Ovary (tissue), 9 donors: ENCODE results near the gene ABL2. TPM values are rescaled to one million over a fixed set of nuclear protein-coding genes. Genes with fewer than 3 reads are reported as not detected.

Source experiments
- DNase-seq, 5 donors: peaks; one replicate each; pipeline ENCODE4 v3.0.0-alpha.2; 2019 to 2020
- H3K27ac ChIP-seq, 2 donors: fragments of 200-600 bp; one replicate each; pipeline versions ENCODE4 v1.5.1 to v1.8.0; 2019 to 2022
- H3K27me3 ChIP-seq: fragments of 200-600 bp; one replicate; pipeline ENCODE4 v1.8.0; 2022
- H3K36me3 ChIP-seq: fragments of 200-600 bp; sonication (generic); one replicate; pipeline ENCODE4 v1.5.1; 2019
- H3K4me1 ChIP-seq: one replicate; pipeline ENCODE4 v1.8.1; 2013; ENCODE audit warnings: mild to moderate bottlenecking, moderate library complexity; ENCODE audit not compliant: insufficient read depth
- H3K4me3 ChIP-seq: fragments of 200-600 bp; sonication (generic); one replicate; pipeline ENCODE4 v1.5.1; 2017
- H3K9me3 ChIP-seq, 2 donors: fragments of 200-600 bp in 1 of 2; sonication (generic) in 1 of 2; one replicate each; pipeline versions ENCODE4 v1.5.1 to v1.8.1; 2013 to 2019; ENCODE audit warnings: mild to moderate bottlenecking in 1 of 2, moderate library complexity in 1 of 2
- EP300 ChIP-seq: sonication (generic); formaldehyde crosslinking; IDR thresholded peaks from one replicate; pipeline ENCODE4 v1.6.1; 2017; ENCODE audit warnings: antibody characterized with exemption
- POLR2A ChIP-seq: fragments of 450-650 bp; IDR thresholded peaks from one replicate; pipeline ENCODE4 v1.6.1; 2017; ENCODE audit warnings: antibody characterized with exemption, mild to moderate bottlenecking, moderate library complexity
- WGBS, 3 donors: extraction: QIAGEN DNeasy Blood & Tissue Kit in 1 of 3; methylation state at CpG; one replicate each; pipeline versions ENCODE4 v1.1.5 to v1.1.7; 2013 to 2017; 5-methylcytosine and 5-hydroxymethylcytosine counted together
- intact Hi-C, 4 donors: fragments of 100-400 bp; cut with DNase I; formaldehyde crosslinking; loops; one replicate each; pipeline versions ENCODE4 v1.11.0 to v1.15.1; 2022 to 2023
- polyA plus RNA-seq, 2 donors: library from polyadenylated mRNA; stranded (reverse); fragments of 200-250 nt in 1 of 2; fragments of 350-450 nt in 1 of 2; fragmentation: Illumina TruSeq in 1 of 2; extraction: RNeasy Lipid Tissue Mini Kit (QIAGEN cat#74804) in 1 of 2; gene quantifications; one replicate each; pipeline ENCODE4 v1.2.3, GENCODE V29; 2013 to 2014
- total RNA-seq, 7 donors: library from RNA; depleted of rRNA in 2 of 7; stranded (reverse); fragments of >200 nt in 2 of 7; fragmentation: NEBNext Ultra II Directional in 3 of 7; extraction: Animal tissue kit (Norgen Biotek cat#: 25700) in 3 of 7; gene quantifications; one replicate each; pipeline versions ENCODE4 v1.1.0 to v1.2.4, GENCODE V29; 2016 to 2023
- TF ChIP-seq, protein P1 (sequence below), 3 donors: fragments of 450-650 bp in 2 of 3; fragments of 200-600 bp in 1 of 3; IDR thresholded peaks; one replicate each; pipeline versions ENCODE4 v1.5.1 to v1.8.0; 2016 to 2022; ENCODE audit warnings: antibody characterized with exemption in 3 of 3, mild to moderate bottlenecking in 1 of 3
- donor health status: DM: no; HTN: no; CAD: no; lungs with moderate emphysema.
- donor health status: DM: no; HTN: no; CAD: no.
- donor health status: Bipolar disorder and iron deficiency.
- donor health status: DM: yes; HTN: yes; CAD: no.
- donor health status: DM: no; HTN: no; CAD: no.
- donor health status: DM: yes; HTN: yes; CAD: no.

Gene ABL2
- total and polyA plus RNA-seq, 9 donors = 4.1 to 22.7 (median 14.6) TPM

DNA sequence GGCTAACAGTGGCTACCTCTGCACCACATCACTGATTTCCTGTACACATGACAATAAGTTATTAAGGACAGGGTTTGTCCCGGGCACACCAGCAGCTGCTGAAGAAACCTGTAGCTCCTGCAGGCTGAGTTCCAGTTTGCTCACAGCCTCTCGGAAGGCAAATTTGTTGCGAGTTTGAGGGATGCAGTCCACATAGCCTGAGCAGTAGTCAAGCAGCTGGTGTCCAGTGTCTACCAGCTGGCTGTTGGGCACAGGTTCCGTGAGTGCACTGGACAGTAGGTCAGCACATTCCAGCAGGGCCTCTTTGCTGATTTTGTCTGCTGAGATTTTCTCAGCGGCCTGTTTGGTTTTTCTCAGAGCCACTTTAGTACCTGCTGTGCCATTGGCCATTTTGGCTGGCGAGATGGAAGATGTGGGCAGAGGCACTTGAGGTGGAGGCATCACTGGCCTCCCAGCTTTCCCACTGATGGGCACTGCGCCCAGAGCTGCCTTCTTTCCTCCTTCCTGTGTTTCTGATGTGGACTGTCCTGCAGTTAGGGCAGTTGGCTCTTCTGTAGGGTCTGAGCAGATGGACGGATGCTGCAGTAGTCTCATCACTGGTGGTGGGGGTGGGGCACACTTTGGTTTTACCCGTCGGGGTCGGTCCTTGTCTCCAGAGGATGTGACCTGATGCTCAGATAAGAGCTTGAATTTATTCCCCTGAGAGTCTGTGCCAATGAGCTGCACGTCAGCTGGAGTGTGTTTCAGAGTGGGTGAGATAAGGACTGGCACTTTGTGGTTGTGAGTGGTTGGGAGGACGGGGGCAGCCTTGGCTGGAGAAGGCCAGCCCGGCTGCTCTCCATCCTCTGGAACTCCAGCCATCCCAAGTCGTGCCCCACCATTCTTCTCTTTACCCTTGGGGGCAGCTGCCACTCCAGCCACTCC is 121.5 kb downstream of the ABL2 start:
- no peak overlapping the region for H3K4me3 ChIP-seq
- no peaks in the 10 kb centered on the region for H3K4me1 ChIP-seq
- no peak for TF ChIP-seq EP300
- no peak for TF ChIP-seq POLR2A
- TF ChIP-seq, protein P1, sequence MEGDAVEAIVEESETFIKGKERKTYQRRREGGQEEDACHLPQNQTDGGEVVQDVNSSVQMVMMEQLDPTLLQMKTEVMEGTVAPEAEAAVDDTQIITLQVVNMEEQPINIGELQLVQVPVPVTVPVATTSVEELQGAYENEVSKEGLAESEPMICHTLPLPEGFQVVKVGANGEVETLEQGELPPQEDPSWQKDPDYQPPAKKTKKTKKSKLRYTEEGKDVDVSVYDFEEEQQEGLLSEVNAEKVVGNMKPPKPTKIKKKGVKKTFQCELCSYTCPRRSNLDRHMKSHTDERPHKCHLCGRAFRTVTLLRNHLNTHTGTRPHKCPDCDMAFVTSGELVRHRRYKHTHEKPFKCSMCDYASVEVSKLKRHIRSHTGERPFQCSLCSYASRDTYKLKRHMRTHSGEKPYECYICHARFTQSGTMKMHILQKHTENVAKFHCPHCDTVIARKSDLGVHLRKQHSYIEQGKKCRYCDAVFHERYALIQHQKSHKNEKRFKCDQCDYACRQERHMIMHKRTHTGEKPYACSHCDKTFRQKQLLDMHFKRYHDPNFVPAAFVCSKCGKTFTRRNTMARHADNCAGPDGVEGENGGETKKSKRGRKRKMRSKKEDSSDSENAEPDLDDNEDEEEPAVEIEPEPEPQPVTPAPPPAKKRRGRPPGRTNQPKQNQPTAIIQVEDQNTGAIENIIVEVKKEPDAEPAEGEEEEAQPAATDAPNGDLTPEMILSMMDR (IDR thresholded peaks at IDR 0.05) = no peak
- no peak overlapping the region for H3K27ac ChIP-seq
- 82 to 88% (median 83%) methylated on average over 15 of the region's 15 CpGs for WGBS, 3 donors
- DNase-seq = no peak
- H3K9me3 ChIP-seq = no peaks in the 10 kb centered on the region
- H3K36me3 ChIP-seq = no peaks in the 10 kb centered on the region
- no peaks in the 10 kb centered on the region for H3K27me3 ChIP-seq
- intact Hi-C loops = no loop called here

DNA sequence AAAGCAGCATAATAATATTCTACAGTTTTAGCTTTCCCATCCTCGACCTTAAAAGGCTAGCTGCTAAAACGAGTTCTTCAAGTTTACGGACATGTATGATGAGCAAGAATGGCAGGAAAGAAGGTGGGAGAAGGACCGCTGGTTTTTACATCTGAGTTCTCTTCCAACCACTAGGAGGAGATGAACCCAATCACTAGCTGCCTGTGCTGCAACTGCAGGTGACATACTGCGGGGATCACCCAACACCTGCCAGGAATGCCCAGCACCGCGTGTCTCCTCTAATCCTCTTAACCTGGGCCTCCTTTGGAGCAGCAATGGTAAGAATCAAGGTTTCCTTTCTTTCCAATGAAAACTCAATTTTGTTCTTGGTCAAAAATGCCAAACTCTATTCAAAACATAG is 124.1 kb downstream of the ABL2 start:
- Histone ChIP-seq H3K27ac (no peak overlapping the region), H3K27me3 (no peaks in the 10 kb centered on the region), H3K4me3 (no peak overlapping the region), H3K4me1 (no peaks in the 10 kb centered on the region), H3K36me3 (no peaks in the 10 kb centered on the region), H3K9me3 (no peaks in the 10 kb centered on the region)
- no peak for DNase-seq
- 74 to 80% (median 76%) methylated on average over 7 of the region's 7 CpGs for WGBS, 3 donors
- TF ChIP-seq EP300 = no peak
- no peak for TF ChIP-seq POLR2A
- TF ChIP-seq, protein P1 (IDR thresholded peaks at IDR 0.05) = no peak
- intact Hi-C loops = no loop called here

- intact Hi-C loops = no loop called here
- Histone ChIP-seq H3K9me3 (no peaks in the 10 kb centered on the region), H3K27me3 (no peaks in the 10 kb centered on the region), H3K4me3 (no peak overlapping the region), H3K27ac (no peak overlapping the region), H3K4me1 (no peaks in the 10 kb centered on the region), H3K36me3 (no peaks in the 10 kb centered on the region)
- WGBS, 3 donors = 92 to 97% (median 96%) methylated on average over 3 of the region's 3 CpGs
- TF ChIP-seq POLR2A = no peak
- TF ChIP-seq, protein P1 (IDR thresholded peaks at IDR 0.05) = no peak
- no peak for TF ChIP-seq EP300
- no peak for DNase-seq
Measured at GRCh38 chr1:179104611-179105250, 124.7 kb downstream of the ABL2 start.

- H3K9me3 ChIP-seq = no peaks in the 10 kb centered on the region
- H3K27me3 ChIP-seq = no peaks in the 10 kb centered on the region
- WGBS, 3 donors = 94 to 97% (median 95%) methylated on average over 1 of the region's 1 CpG
- no peak for DNase-seq
- no peak overlapping the region for H3K4me3 ChIP-seq
- intact Hi-C loops = no loop called here
- no peaks in the 10 kb centered on the region for H3K4me1 ChIP-seq
- H3K27ac ChIP-seq = no peak overlapping the region
- TF ChIP-seq EP300 = no peak
- TF ChIP-seq POLR2A = no peak
- TF ChIP-seq, protein P1 (IDR thresholded peaks at IDR 0.05) = no peak
- H3K36me3 ChIP-seq = no peaks in the 10 kb centered on the region
Measured at GRCh38 chr1:179103999-179104398, 125.5 kb downstream of the ABL2 start.
